GM21737 (cell line): ENCODE data around the gene CAPN3.
"Not testable (repeated sequence)": the region's sequence is repeated elsewhere in the genome, so short reads cannot be mapped to it uniquely, and the experiment has no call there.

Experiments
- ATAC-seq: cut with Tn5 transposase; IDR thresholded peaks from one replicate; pipeline ENCODE4 v1.9.1; 2021; ENCODE audit warnings: mild to moderate bottlenecking, moderate library complexity; ENCODE audit not compliant: unreplicated experiment

Gene CAPN3

DNA sequence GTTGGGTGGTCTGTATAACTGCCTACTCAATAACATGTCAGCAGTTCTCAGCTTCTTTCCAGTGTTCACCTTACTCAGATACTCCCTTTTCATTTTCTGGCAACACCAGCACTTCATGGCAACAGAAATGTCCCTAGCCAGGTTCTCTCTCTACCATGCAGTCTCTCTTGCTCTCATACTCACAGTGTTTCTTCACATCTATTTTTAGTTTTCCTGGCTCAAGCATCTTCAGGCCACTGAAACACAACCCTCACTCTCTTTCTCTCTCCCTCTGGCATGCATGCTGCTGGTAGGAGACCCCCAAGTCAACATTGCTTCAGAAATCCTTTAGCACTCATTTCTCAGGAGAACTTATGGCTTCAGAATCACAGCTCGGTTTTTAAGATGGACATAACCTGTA is at the start of gene CAPN3:
Gene CAPN3 (plus strand): TSS at position 253 of the 400 bp plus-strand sequence. CDS start 305 bp downstream, outside the sequence.
- no peak for ATAC-seq

DNA sequence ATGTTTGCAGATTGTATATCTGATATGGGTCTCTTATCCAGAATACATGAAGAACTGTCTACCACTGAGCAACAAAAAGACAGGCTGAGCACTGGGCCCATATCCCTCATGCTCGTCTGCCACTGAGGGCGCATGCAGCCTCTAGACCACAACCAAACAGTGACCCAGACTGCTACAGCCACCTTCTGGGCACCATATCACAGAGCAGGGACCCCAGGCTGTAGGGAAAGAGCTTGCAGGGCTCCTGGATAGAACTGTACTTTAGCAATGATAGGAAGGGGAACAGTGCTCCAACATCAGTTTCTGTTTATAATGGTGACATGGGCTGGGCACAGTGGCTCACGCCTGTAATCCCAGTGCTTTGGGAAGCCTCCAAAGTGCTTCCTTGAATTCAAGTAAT is 45.8 kb upstream of the CAPN3 start:
- ATAC-seq, result no peak

DNA sequence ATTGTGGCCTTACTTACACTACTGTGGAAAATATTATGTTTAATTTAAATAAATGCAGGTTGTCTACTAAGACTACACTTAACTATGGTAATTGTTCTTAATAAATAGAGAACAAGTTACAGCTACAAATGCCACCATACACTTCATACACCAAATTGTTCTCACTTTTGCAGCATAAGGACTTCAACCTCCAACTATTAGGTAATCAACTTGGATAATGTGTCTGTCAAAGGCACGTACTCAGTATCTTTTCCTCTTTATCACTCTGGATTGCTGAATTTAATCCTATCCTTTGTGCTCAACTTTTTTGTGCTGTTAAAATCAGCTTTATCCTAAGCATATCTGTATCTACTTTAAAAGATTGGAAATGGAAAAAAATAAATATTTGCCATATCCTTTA is 44.5 kb upstream of the CAPN3 start:
- no peak for ATAC-seq

- ATAC-seq, result no peak
These were observed 43.8 kb upstream of the CAPN3 start for GRCh38 chr15:42315521-42315920.

DNA sequence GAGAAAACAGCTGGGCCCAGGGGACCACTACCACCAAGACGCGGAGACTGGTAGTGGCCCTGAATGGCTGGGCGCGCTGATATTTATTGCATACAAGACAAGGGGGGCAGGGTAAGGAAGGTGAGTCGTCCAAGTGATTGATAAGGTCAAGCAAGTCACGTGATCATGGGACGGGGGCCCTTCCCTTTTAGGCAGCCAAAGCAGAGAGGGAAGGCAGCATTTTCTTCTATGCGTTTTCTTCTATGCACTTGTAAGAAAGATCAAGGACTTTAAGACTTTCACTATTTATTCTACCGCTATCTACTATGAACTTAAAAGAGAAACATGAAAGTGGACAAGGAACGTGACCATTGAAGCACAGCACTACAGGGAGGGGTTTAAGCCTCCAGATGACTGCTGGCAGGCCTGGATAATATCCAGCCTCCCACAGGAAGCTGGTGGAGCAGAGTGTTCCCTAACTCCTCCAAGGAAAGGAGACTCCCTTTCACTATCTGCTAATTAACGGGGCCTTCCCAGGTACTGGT is 43.0 kb upstream of the CAPN3 start:
- not testable (repeated sequence) for ATAC-seq

DNA sequence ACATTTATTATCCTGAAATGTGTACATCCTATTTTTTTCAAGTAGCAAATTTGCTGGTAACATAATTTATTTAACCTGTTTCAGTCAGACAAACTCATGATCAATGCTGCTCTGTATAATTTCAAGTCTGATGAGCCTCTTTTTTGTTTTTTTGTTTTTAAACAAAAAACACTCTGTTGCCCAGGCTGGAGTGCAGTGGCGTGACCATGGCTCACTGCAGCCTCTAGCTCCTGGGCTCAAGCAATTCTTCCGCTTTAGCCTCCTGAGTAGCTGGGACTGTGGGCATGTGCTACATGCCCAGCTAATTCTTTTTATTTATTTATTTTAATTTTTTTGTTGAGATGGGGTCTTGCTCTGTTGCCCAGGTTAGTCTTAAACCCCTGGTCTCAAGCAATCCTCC is 40.1 kb upstream of the CAPN3 start:
- ATAC-seq, result no peak

DNA sequence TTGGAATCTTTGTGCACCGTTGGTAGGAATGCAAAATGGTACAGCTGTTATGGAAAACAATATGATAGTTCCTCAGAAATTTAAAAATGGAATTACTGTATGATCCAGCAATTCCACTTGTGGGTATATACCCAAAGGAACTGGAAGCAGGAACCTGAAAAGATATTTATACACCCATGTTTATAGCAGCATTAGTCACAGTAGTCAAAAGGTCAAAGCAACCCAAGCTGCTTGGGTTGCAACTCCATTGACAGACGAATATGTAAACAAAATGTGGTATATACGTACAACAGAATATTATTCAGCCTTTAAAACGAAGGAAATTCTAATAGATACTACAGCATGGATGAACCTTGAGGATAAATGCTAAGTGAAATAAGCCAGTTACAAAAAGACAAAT is 35.0 kb upstream of the CAPN3 start:
- ATAC-seq, result no peak

DNA sequence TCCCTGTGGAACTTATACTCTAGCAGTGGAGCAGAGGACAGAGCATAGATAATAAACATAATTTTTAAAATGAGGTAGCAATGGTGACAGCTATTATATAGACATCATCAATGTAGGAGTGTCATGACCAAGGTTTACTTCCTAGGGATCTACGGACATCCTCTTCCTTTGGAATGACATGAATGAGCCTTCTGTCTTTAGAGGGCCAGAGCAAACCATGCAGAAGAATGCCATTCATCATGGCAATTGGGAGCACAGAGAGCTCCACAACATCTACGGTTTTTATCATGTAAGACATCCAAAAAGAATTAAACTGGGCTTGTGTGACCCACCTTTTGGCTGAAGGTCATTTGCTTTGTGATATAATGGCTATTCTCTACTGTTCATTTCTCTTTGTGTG is 30.1 kb upstream of the CAPN3 start:
- no peak for ATAC-seq

DNA sequence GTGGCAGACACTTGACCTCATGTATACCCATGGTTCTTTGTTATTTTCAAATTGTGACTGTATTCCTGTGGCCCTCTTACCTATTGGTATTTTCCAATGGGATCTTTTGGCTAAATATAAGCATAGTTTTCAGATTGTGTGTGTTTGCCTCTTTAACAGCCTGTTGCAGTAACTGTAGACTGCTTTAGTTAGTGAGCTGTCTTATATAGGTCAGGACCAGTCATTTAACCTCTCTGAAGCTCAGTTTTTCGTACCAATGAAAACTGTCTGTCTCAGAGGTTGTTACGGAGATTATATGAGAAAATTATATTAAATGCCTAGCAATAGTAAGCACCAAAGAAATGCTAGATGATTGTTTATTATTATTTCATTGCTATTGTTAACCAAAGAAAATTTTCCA is 29.3 kb upstream of the CAPN3 start:
- no peak for ATAC-seq

GRCh38 chr15:42331235-42331634 is 28.1 kb upstream of the CAPN3 start:
- ATAC-seq, result no peak

DNA sequence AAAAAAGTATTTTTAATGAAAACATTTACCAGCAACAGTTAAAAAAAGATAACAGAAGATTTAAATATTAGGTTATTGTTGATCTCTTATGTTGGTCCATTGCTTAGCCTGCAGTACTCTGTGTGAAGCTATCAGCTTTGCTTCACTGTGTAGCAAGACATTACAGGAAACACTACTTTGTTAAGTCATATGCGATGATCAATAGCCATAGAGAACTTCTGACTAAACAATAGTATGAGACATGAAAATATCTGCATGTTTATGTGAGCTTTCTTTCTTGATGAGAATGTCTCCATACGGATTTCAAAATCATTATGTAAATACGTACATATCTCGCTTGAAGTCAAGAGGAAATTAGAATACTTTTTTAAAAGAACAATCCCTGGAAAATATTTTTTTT is 27.0 kb upstream of the CAPN3 start:
- no peak for ATAC-seq

DNA sequence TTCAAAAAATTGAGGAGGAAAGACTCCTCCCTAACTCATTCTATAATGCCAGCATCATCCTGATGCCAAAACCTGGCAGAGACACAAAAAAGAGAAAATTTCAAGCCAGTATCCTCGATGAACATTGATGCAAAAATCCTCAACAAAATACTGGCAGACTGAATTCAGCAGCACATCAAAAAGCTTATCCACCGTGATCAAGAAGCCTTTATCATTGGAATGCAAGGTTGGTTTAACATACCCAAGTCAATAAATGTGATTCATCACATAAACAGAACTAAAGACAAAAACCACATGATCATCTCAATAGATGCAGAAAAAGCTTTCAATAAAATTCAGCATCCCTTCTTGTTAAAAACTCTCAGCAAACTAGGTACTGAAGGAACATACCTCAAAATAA is 24.2 kb upstream of the CAPN3 start:
- no peak for ATAC-seq

- not testable (repeated sequence) for ATAC-seq
These were observed 22.7 kb upstream of the CAPN3 start for GRCh38 chr15:42336650-42337049.

GRCh38 chr15:42337104-42337503 is 22.2 kb upstream of the CAPN3 start:
- not testable (repeated sequence) for ATAC-seq

GRCh38 chr15:42338500-42338899 is 20.8 kb upstream of the CAPN3 start:
- ATAC-seq, result no peak

- no peak for ATAC-seq
These were observed 15.6 kb upstream of the CAPN3 start for GRCh38 chr15:42343596-42344232.

DNA sequence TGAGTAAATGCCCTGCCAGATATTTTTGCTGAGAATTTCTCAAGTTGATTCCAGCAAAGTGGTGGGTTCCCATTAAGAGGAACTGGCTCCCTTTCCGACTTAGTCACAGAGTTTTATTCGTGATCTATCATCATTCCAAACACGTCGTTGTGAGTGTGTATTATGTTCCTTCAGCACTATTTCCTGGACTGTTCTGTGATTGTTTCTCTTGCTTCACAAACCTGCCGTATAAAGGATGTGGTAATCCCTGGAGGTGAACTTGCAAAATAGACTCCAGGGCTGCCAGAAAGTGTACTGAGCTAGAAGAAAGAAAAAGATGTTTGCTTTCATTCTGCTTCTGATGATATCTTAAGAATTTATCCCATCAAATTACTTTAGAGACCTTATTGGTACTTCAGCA is 14.5 kb upstream of the CAPN3 start:
- no peak for ATAC-seq

DNA sequence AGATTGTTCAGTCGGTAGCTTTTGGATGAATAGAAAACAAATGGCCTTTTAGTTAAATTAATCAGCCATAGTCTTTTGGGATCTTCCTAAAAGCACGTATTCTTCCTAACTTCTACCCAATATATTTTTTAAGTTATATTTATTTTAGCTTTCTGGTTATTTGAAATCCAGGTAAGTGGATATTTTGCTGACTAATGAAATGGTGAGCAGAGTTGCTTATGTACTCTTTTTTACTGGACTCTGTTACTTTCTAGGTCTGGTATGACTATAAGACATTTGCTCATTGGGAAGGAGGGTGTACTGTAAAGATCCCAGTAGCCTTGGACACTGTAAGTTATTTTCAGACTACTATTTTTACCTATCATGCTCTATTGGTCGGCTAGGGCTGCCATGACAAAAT is 13.8 kb upstream of the CAPN3 start:
- ATAC-seq, result no peak

DNA sequence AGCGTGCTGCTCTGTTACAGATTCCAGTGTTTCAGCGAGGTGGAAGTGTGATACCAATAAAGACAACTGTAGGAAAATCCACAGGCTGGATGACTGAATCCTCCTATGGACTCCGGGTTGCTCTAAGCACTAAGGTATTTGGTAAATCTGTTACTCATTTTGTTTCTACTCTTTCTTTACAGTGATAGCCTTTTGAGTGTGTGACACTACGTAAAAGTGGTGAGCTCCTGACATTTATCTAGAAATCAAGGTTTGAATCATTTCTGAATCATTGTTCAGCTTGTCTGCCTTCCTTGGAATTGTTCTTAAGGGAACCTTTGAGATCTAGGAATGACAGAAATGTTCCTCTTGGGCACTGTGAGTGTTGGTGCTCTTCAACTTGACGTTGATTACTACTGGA is 11.2 kb upstream of the CAPN3 start:
- no peak for ATAC-seq

- ATAC-seq, result no peak
These were observed 10.1 kb upstream of the CAPN3 start for GRCh38 chr15:42349186-42349585.

GRCh38 chr15:42352401-42352800 is 6.9 kb upstream of the CAPN3 start:
- ATAC-seq, result no peak

- ATAC-seq, result no peak
These were observed 6.2 kb upstream of the CAPN3 start for GRCh38 chr15:42353061-42353460.

DNA sequence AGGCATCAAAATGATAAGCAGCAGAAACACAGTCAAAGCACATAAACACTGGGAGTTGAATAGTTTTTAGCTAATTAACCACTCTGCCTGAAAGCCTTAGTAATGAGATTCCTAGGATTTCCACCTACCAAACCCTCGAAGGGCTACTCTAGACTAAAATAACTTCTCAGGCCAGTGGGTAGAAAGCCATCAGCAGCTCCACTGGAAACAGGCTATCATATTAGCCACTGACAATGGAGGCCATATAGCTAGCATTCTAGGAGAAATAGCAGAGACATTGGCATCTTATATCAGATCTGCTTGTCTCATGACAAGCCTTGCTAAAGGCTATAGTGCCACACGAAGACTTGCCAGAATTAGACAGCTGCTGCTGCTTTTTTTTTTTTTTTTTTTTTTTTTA is 4.5 kb upstream of the CAPN3 start:
- ATAC-seq, result no peak
